WERI-Rb-1 (cell line): Measurements from ENCODE around the gene RPTOR.

Experiments
- DNase-seq: peaks from one replicate; pipeline ENCODE4 v3.0.0-alpha.2; 2020
- H3K27ac ChIP-seq: fragments of 250-450 bp; sonication (Bioruptor Pico); 2 replicates; pipeline ENCODE4 v1.5.1; 2020; ENCODE audit warnings: mild to moderate bottlenecking, moderate library complexity
- H3K27me3 ChIP-seq: fragments of 250-450 bp; sonication (Bioruptor Pico); 2 replicates; pipeline ENCODE4 v1.5.1; 2021; ENCODE audit warnings: mild to moderate bottlenecking, low read depth, moderate library complexity; ENCODE audit not compliant: insufficient read depth, severe bottlenecking
- H3K36me3 ChIP-seq: fragments of 250-450 bp; sonication (Bioruptor Pico); 2 replicates; pipeline ENCODE4 v1.5.1; 2020; ENCODE audit warnings: mild to moderate bottlenecking, moderate library complexity
- H3K4me3 ChIP-seq: 2 replicates; pipeline ENCODE4 v1.5.1; 2011; ENCODE audit warnings: low read depth, mild to moderate bottlenecking, control low read depth, low read length
- H3K9me3 ChIP-seq: fragments of 250-450 bp; sonication (Bioruptor Pico); 2 replicates; pipeline ENCODE4 v1.5.1; 2021; ENCODE audit warnings: mild to moderate bottlenecking, moderate library complexity; ENCODE audit not compliant: severe bottlenecking
- TF ChIP-seq, protein P1 (sequence below): IDR thresholded peaks from 2 replicates; pipeline ENCODE4 v1.5.1; 2011; ENCODE audit warnings: low read depth, mild to moderate bottlenecking, control low read depth, inconsistent platforms, low read length

RPTOR gene

DNA sequence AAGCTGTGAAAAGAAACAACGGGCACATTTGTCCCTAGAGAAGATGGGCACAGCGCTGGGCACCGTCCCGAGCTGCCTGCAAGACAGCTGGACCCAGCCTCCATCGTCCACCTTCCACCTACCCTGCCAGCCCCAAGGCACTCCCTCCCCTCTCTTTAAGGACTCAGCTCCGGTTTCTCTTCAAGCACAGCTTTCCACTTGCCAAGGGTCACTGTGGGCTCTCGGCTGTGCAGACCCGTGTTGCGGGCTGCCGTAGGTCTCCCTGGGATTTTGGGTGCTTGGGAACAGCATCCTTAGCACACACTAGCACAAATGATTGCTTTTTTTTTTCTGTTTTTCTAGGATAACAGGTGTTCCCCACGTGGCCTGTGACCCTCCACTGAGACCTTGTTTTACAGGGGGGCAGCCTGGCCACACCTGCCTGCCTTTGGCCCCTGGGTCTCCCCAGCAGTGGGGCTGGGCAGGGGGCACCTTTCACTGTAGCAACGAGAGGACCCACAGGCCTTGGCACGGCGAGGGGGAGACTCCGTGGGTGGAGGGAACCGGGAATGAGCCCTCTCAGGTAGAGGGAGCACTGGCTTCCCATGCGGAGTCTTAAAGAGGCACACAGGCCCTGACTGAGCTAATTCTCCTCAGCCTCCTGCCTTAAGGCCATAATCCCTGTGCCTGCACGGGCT lies 448.4 kb downstream of the RPTOR start:
- Histone ChIP-seq H3K36me3 (peaks cover 40% of the 10 kb centered on the region), H3K27ac (peak overlapping the region; percentile 47), H3K4me3 (peak overlapping the region; percentile 46), H3K9me3 (no peaks in the 10 kb centered on the region), H3K27me3 (no peaks in the 10 kb centered on the region)
- TF ChIP-seq, protein P1, sequence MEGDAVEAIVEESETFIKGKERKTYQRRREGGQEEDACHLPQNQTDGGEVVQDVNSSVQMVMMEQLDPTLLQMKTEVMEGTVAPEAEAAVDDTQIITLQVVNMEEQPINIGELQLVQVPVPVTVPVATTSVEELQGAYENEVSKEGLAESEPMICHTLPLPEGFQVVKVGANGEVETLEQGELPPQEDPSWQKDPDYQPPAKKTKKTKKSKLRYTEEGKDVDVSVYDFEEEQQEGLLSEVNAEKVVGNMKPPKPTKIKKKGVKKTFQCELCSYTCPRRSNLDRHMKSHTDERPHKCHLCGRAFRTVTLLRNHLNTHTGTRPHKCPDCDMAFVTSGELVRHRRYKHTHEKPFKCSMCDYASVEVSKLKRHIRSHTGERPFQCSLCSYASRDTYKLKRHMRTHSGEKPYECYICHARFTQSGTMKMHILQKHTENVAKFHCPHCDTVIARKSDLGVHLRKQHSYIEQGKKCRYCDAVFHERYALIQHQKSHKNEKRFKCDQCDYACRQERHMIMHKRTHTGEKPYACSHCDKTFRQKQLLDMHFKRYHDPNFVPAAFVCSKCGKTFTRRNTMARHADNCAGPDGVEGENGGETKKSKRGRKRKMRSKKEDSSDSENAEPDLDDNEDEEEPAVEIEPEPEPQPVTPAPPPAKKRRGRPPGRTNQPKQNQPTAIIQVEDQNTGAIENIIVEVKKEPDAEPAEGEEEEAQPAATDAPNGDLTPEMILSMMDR = no peak
- peak; percentile 81 for DNase-seq

DNA sequence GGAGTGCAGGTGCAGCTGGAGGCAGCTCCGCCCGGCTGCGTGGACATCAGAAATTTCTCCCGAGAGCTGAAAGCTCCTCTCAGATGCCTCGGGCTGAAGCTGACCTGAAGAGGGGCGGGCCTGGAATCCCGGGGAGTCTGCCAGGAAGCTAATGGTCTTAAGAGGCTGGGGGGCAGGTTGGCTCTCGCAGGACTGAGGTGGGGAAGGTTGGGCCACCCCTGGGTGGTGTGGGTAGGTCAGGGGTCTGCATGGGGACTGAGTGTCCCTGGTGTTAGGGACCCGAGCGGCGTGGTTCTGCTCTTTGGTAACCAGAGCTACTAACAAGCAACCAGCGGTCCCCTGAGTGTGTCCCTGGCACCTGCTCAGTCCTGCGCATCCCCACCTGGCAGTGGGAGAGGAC lies 450.5 kb downstream of the RPTOR start:
- Histone ChIP-seq H3K27ac (no peak overlapping the region), H3K27me3 (no peaks in the 10 kb centered on the region), H3K4me3 (no peak overlapping the region), H3K36me3 (peaks cover 61% of the 10 kb centered on the region), H3K9me3 (no peaks in the 10 kb centered on the region)
- TF ChIP-seq, protein P1 = no peak
- DNase-seq = no peak

DNA sequence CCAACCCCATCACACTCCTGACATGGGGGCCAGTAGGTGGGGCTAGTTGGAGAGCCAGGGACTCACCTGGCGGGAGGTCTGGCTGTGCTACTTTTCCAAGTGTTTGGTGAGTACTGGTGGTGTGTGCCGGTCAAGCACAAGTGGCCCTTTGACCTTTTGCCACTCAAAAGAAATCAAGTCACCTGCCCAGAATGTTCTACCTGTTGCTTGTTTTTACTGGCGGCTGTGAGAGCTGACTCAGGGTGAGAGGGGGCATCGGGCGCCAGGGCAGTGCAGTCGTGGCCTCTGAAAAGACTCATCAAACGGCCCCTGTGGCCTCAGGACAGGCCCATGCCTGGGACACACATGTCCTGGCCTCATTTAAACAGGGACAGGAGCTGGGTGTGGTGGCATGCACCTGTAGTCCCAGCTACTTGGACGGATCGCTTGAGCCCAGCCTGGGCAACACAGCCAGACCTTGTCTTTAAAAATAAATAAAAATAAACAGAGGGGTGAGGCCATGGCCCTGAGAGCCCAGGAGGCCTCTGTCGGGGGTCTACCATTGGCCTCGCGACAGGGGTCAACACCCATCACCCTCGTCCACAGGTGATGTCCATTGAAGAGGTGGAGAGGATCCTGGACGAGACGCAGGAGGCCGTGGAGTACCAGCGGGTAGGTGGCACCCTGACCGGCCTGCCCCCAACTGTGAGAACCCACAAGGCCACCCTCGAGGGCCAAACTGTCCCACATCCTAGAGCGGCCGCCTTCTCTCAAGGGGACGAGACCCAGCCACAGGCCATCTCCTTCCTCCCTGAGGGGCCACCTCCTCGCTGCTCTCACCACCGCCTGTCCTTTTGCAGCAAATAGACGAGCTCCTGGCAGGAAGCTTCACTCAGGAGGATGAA lies 452.0 kb downstream of the RPTOR start:
- H3K9me3 ChIP-seq = no peaks in the 10 kb centered on the region
- peaks cover 62% of the 10 kb centered on the region for H3K36me3 ChIP-seq
- no peak for DNase-seq

DNA sequence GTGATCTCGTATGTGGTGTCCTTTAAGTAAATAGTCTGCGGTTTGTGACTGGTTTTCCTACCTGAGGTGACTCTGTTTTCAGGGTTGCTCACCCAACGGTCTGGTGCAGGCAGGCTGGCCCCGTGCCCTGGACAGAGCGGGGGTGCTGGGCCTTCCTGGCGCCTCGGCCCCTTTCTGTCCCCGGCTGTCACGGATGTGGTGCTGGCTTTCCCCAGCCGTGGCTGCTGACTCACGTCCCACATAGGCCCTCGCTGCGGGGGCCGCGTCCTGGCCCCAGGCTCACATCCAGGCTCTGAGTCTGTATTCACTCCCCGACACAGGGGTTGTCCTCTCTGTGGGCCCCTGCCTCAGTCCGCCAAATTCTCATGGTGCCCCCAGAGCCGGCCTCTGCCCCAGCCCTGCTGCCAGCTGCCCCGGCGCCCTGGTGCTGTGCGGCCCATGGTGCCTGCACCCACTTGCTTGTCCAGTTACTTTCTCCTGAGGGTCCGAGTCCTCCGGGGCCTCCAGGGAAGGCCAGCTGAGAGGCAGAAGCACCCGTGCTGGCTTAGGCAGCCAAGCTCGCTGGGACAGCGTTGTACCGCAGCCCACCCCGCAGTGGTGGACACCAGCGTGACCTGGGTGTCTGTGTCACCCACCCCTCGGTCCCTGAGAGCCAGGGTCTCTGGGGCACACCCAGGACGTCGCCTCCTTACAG lies 452.9 kb downstream of the RPTOR start:
- no peak for DNase-seq
- Histone ChIP-seq H3K36me3 (peaks cover 62% of the 10 kb centered on the region), H3K27me3 (peaks cover 3% of the 10 kb centered on the region), H3K4me3 (no peak overlapping the region), H3K9me3 (no peaks in the 10 kb centered on the region), H3K27ac (no peak overlapping the region)
- TF ChIP-seq, protein P1 = no peak

More for the DNA sequence above, 452.0 kb downstream of the RPTOR start:
- Histone ChIP-seq H3K4me3 (no peak overlapping the region), H3K27ac (no peak overlapping the region), H3K27me3 (no peaks in the 10 kb centered on the region)
- TF ChIP-seq, protein P1 = no peak

DNA sequence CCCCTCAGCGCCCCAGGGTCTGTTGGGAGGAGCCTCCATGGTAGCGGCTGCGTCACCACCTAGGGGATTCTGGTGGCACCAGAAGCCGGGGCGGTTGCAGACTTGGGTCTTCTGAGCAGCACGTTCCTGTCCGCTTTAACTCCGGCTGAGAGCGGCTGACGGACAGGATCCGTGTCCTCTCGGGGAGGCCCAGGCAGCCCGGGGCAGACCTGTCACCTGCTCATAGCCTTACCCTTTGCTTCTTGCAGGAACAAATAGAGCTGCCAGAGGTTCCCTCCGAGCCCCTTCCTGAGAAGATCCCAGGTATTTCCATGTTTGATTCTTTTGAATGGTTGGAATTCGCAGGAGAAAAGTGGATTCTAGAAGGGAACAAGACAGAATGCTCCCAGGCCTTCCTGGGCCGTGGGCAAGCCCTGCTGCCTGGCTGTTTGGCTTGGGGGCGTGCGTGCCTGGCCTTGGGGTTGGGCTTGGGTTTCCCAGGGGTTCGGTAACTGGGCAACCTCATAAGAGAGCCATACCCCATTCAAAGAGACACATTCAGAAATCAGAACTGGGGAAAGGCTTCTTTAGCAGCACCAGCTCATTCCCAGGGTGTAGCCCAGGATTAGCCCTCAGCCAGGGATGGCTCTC lies 453.6 kb downstream of the RPTOR start:
- no peak overlapping the region for H3K4me3 ChIP-seq
- H3K27ac ChIP-seq = no peak overlapping the region
- no peak for DNase-seq
- peaks cover 62% of the 10 kb centered on the region for H3K36me3 ChIP-seq
- TF ChIP-seq, protein P1 = no peak
- peaks cover 9% of the 10 kb centered on the region for H3K27me3 ChIP-seq
- H3K9me3 ChIP-seq = no peaks in the 10 kb centered on the region
